Measurements from ENCODE around the gene SRGAP2B. TPM values are rescaled to one million over a fixed set of nuclear protein-coding genes. Genes with fewer than 3 reads are reported as not detected.
"Not testable (repeated sequence)": the region's sequence is repeated elsewhere in the genome, so short reads cannot be mapped to it uniquely, and the experiment has no call there.

Gene SRGAP2B
- total RNA-seq, 1 donor from 2014 or later = 58.5 TPM

GRCh38 chr1:144927292-144927691 is 167.8 kb downstream of the SRGAP2B start:
- H3K27ac Mint-ChIP-seq (ENCODE audit: unreplicated experiment); H3K4me1 Mint-ChIP-seq; H3K9me3 Mint-ChIP-seq; H3K4me3 Mint-ChIP-seq; DNase-seq (ENCODE audit: low read depth, low spot score); H3K36me3 Mint-ChIP-seq (ENCODE audit: low read depth); H3K27me3 Mint-ChIP-seq (ENCODE audit: low read depth): not testable (repeated sequence)

DNA sequence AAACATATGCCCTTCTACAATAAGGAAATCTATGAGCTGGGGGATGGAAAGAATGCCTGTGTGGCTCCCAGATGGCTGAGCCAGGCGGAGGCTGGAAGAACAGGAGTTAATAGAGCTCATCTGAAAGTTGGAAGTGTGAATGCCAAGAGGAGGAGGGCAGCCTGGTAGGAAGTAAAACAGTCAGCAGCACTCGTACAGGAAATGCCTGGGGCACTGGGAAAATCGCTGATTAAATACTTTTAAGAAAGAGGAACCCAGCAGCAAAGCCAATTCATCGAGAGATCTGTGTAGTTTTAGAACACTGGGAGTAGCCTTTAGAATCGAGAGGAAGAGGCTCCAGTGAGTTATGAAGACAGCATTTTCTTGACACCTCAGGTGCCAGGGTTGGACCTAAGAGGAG is 171.5 kb downstream of the SRGAP2B start:
- H3K27ac Mint-ChIP-seq (ENCODE audit: unreplicated experiment); H3K4me1 Mint-ChIP-seq: not testable (repeated sequence)

GRCh38 chr1:144922785-144923184 is 172.3 kb downstream of the SRGAP2B start:
- DNase-seq (ENCODE audit: low read depth, low spot score); H3K27me3 Mint-ChIP-seq (ENCODE audit: low read depth); H3K27ac Mint-ChIP-seq (ENCODE audit: unreplicated experiment); H3K4me1 Mint-ChIP-seq; H3K4me3 Mint-ChIP-seq; H3K36me3 Mint-ChIP-seq (ENCODE audit: low read depth); H3K9me3 Mint-ChIP-seq: not testable (repeated sequence)

More for the DNA sequence above, 171.5 kb downstream of the SRGAP2B start:
- H3K9me3 Mint-ChIP-seq; DNase-seq (ENCODE audit: low read depth, low spot score); H3K4me3 Mint-ChIP-seq; H3K36me3 Mint-ChIP-seq (ENCODE audit: low read depth); H3K27me3 Mint-ChIP-seq (ENCODE audit: low read depth): not testable (repeated sequence)

DNA sequence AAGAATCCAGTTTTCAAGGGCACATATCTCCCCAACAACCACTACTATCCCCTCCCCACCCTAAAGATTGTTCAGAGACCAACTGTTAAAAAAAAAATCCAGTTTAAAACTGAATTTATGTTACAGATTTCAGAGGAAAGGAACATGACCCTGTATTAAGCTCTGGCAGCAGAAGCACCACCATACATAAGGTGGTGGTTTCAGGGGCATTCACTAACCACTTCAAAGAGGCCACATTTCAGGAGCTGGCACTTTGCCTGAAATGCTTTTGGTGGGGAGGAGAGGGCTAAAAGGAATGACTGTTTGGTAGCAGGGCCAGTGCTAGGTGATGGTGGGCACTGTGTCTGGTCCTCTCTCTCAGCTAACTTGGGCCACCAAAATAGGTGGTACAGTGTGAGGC is 176.0 kb downstream of the SRGAP2B start:
- H3K4me3 Mint-ChIP-seq; H3K36me3 Mint-ChIP-seq (ENCODE audit: low read depth); H3K9me3 Mint-ChIP-seq; DNase-seq (ENCODE audit: low read depth, low spot score); H3K4me1 Mint-ChIP-seq; H3K27me3 Mint-ChIP-seq (ENCODE audit: low read depth); H3K27ac Mint-ChIP-seq (ENCODE audit: unreplicated experiment): not testable (repeated sequence)

DNA sequence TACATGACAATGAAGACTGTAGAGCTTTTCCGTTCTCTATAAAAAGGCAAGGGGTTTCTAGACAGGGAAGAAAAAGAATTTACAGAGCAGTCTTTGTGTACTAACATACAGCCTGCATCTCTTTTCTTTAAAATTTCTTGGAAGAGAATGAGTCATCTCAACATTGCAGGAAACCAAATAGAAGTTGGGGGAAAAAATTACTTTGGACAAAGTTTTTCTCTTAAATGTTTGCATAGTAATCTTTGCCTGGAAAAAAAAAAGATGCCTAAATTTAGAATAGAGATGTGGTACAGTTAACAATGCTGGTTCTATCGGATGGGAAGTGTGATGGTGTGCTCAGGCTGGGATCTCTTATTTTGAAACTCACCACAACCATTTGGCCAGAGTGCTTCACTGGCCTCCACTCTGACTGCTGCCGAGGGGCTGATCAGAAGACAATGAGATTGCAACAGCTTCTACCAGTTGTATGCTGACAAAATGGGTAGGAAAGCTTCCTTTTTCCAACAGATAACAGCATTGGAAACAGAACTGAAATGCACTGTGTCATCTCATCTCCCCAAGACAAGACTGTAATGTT is 177.0 kb downstream of the SRGAP2B start:
- H3K4me3 Mint-ChIP-seq = peak overlapping the region; percentile 69
- DNase-seq (ENCODE audit: low read depth, low spot score); H3K4me1 Mint-ChIP-seq; H3K36me3 Mint-ChIP-seq (ENCODE audit: low read depth); H3K27me3 Mint-ChIP-seq (ENCODE audit: low read depth); H3K9me3 Mint-ChIP-seq: not testable (repeated sequence)
- H3K27ac Mint-ChIP-seq (ENCODE audit: unreplicated experiment) = peak overlapping the region; percentile 57

DNA sequence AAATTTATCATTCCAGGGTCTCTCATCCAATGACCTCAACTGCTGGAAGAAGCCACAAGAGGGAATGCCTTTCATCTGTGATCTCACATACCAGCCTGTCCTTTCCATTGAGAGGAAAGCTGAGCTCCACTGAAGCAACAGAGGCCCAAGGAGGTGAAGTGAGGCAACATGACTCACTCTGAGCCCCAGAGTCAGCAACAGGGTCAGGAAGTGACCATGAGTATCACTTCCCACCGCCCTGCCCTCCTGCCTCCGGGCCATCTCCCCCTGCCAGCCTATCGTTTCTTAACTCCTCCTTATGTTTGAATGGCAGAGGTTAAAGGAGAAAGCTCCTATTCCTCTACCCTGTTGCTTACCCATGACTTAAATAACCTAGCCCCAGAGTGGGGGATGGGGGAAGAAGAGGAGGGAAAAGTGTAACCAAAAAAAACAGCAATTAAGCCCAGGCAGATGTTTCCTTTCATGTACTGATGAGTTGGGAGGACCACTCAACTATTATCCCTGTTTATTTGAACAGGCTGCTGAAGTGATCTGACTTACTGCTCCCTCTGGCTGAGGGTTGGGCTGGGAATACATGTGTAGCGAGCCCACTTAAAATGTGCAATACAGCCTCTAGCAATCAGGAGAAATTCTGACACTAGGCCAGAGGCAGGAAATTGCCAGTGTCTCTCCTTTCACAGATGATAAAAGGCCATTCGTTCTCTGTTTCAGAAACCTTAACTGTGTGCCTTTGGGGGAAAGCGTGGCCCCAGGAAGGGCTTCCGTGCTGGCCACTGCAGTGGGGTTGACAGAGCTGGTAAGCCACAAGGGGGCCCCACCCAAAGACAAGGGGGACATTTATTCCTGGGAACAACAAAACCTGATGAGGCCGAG is 177.7 kb downstream of the SRGAP2B start:
- not testable (repeated sequence) for DNase-seq (ENCODE audit: low read depth, low spot score); H3K4me3 Mint-ChIP-seq; H3K36me3 Mint-ChIP-seq (ENCODE audit: low read depth); H3K27ac Mint-ChIP-seq (ENCODE audit: unreplicated experiment); H3K27me3 Mint-ChIP-seq (ENCODE audit: low read depth); H3K4me1 Mint-ChIP-seq; H3K9me3 Mint-ChIP-seq

DNA sequence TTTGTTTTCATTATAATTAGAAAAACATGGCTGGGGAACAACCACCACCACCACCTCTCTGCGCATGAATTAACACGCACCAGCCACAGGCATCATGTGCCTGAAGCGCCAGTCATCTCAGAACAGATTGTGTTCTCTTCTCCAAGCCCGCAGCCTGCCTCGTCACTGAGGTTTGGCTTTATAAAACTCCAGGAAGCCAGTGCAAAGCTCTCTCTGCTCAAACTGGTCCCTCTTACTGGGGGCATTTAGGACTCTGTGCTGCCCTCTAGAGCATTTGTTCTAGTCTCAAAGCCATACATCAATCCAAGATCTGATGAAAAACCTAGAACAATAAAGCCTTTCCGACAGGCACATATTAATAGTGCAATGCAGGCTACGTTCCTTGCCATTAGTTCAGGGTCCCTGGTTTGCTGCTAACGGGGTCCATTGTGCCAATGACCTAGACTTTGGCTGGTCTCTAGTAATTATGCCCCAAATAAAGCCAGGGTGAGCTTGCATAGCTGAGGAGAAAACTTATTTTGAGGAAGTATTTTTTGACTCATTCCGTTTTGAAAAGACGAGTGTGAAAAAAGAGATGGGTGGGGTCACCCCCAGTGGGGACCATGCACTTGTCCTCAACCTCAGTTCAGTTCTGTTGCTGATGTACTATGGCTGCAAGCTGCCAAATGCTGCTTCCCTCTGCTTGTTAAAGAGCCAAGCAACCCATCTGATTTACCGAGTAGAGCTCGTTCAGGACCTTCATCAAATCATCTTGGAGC is 181.0 kb downstream of the SRGAP2B start:
- H3K36me3 Mint-ChIP-seq (ENCODE audit: low read depth); H3K4me3 Mint-ChIP-seq; H3K4me1 Mint-ChIP-seq; H3K27ac Mint-ChIP-seq (ENCODE audit: unreplicated experiment); DNase-seq (ENCODE audit: low read depth, low spot score); H3K9me3 Mint-ChIP-seq; H3K27me3 Mint-ChIP-seq (ENCODE audit: low read depth): not testable (repeated sequence)

DNA sequence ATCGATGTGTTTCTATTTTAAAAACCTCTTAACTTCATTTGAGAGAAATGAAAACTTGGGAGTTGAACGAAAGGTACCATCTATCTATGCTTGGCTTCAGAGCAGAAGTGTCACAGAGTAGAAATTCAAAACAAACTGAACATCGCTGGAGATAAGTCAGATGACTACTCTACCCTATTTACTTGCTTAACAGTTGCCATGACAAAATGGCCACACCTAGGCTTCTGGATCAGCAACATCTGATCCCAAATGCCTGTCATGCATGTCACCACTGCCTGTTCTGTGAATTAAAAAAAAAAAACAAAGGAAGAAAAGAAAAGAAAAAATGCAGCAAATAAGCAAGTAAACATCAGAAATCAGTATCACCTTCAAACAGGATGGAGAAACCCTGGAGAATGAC is 181.7 kb downstream of the SRGAP2B start:
- not testable (repeated sequence) for H3K9me3 Mint-ChIP-seq; H3K36me3 Mint-ChIP-seq (ENCODE audit: low read depth); H3K27me3 Mint-ChIP-seq (ENCODE audit: low read depth); H3K4me3 Mint-ChIP-seq; H3K27ac Mint-ChIP-seq (ENCODE audit: unreplicated experiment); DNase-seq (ENCODE audit: low read depth, low spot score); H3K4me1 Mint-ChIP-seq

GRCh38 chr1:144910729-144911128 is 184.4 kb downstream of the SRGAP2B start:
- H3K4me3 Mint-ChIP-seq; H3K27me3 Mint-ChIP-seq (ENCODE audit: low read depth); H3K27ac Mint-ChIP-seq (ENCODE audit: unreplicated experiment); H3K36me3 Mint-ChIP-seq (ENCODE audit: low read depth); H3K4me1 Mint-ChIP-seq; DNase-seq (ENCODE audit: low read depth, low spot score); H3K9me3 Mint-ChIP-seq: not testable (repeated sequence)

GRCh38 chr1:144900841-144901240 is 194.3 kb downstream of the SRGAP2B start:
- H3K36me3 Mint-ChIP-seq (ENCODE audit: low read depth); DNase-seq (ENCODE audit: low read depth, low spot score); H3K4me3 Mint-ChIP-seq; H3K27me3 Mint-ChIP-seq (ENCODE audit: low read depth); H3K9me3 Mint-ChIP-seq; H3K27ac Mint-ChIP-seq (ENCODE audit: unreplicated experiment); H3K4me1 Mint-ChIP-seq: not testable (repeated sequence)

DNA sequence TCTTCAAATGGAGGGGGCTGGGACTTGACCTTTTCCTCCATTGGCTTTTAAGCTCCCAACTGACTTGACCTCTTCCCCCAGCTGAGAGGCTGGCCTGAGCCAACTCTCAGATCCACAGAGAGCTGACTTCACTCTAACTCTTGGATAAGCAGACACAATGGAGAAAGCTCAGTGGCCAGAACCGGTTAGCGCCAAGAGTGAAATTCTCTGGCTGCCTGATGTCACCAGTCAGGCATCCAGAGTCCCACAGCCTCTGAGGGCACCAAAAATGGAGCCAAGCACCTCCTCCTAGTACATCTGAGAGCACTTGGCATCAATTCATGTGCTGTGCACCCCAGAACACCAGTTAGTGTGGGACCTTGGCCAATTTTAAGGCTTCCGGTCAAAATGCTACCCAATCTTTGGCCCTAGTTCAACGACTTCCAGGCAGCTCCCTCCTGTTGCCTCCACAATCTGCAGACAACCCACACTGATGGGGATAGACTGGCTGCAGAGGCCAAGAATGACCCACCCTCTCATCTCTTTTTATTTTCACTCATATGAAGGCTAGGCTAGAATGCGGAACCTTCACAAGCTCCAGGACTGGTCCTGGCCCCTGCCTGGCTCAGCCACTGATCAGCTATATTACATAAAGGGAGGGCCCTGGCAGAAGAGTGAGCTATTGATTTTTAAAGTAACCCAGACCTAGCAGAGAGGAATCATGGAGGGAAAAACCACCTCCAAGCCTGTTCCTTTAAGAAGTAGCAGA is 200.5 kb downstream of the SRGAP2B start:
- not testable (repeated sequence) for H3K27ac Mint-ChIP-seq (ENCODE audit: unreplicated experiment); H3K9me3 Mint-ChIP-seq; H3K4me3 Mint-ChIP-seq; H3K27me3 Mint-ChIP-seq (ENCODE audit: low read depth); H3K36me3 Mint-ChIP-seq (ENCODE audit: low read depth); H3K4me1 Mint-ChIP-seq; DNase-seq (ENCODE audit: low read depth, low spot score)

GRCh38 chr1:144893710-144894438 is 201.3 kb downstream of the SRGAP2B start:
- H3K27me3 Mint-ChIP-seq (ENCODE audit: low read depth); H3K4me3 Mint-ChIP-seq; H3K4me1 Mint-ChIP-seq: not testable (repeated sequence)

More at GRCh38 chr1:144893710-144894438, 201.3 kb downstream of the SRGAP2B start:
- not testable (repeated sequence) for H3K9me3 Mint-ChIP-seq; H3K36me3 Mint-ChIP-seq (ENCODE audit: low read depth); H3K27ac Mint-ChIP-seq (ENCODE audit: unreplicated experiment); DNase-seq (ENCODE audit: low read depth, low spot score)
